HFFc6 (cell line): Measurements from ENCODE around the gene DDO. TPM values are rescaled to one million over a fixed set of nuclear protein-coding genes. Genes with fewer than 3 reads are reported as not detected.

Source experiments
- DNase-seq: peaks from one replicate; pipeline ENCODE4 v3.0.0-alpha.2; 2018
- H3K27ac Mint-ChIP-seq: 2 replicates; pipeline ENCODE4 v1.8.0; 2020; ENCODE audit warnings: mild to moderate bottlenecking, mixed read lengths
- H3K27me3 Mint-ChIP-seq: 2 replicates; pipeline ENCODE4 v1.8.0; 2021; ENCODE audit warnings: mild to moderate bottlenecking, moderate library complexity, mixed read lengths; ENCODE audit not compliant: insufficient read depth
- H3K36me3 Mint-ChIP-seq: 2 replicates; pipeline ENCODE4 v1.8.0; 2021; ENCODE audit warnings: low read depth, mixed read lengths
- H3K4me1 Mint-ChIP-seq: 2 replicates; pipeline ENCODE4 v1.8.0; 2020; ENCODE audit warnings: low read depth, mixed read lengths
- H3K4me3 Mint-ChIP-seq: 2 replicates; pipeline ENCODE4 v1.8.0; 2020; ENCODE audit warnings: mild to moderate bottlenecking, moderate library complexity, mixed read lengths
- H3K9me3 Mint-ChIP-seq: 2 replicates; pipeline ENCODE4 v1.8.0; 2020; ENCODE audit warnings: mild to moderate bottlenecking, mixed read lengths
- CTCF ChIP-seq: fragments of 200-600 bp; sonication (generic); IDR thresholded peaks from 2 replicates; pipeline ENCODE4 v1.5.0; 2021; ENCODE audit warnings: antibody characterized with exemption, mild to moderate bottlenecking
- total RNA-seq, 6 experiments: library from RNA; stranded (reverse); fragmentation: NEBNext Ultra II Directional; extraction: Animal tissue kit (Norgen Biotek cat#: 25700); gene quantifications; 2 replicates in 1 of 6; 3 replicates in 5 of 6; pipeline ENCODE4 v1.2.3, GENCODE V29; 2021

Gene DDO
- total RNA-seq, 6 experiments from 2014 or later, result 0.50 to 1.2 (median 0.98) TPM

- peaks cover 6% of the 10 kb centered on the region; the same call in 1 of the 2 replicates for H3K9me3 Mint-ChIP-seq
- TF ChIP-seq CTCF, result no peak
Measured at GRCh38 chr6:110421749-110422443, 6.5 kb upstream of the DDO start.

GRCh38 chr6:110419028-110419739 is 3.8 kb upstream of the DDO start:
- TF ChIP-seq CTCF, result no peak
- Mint-ChIP-seq H3K27ac (no peak overlapping the region), H3K4me3 (no peak overlapping the region), H3K36me3 (0 out of 2 replicates have a peak, but pooled peaks cover 3% of the 10 kb centered on the region), H3K9me3 (peaks cover 6% of the 10 kb centered on the region; the same call in 1 of the 2 replicates), H3K27me3 (peaks cover 22% of the 10 kb centered on the region), H3K4me1 (peaks cover 16% of the 10 kb centered on the region)
- no peak for DNase-seq

More at GRCh38 chr6:110421749-110422443, 6.5 kb upstream of the DDO start:
- no peak overlapping the region for H3K4me3 Mint-ChIP-seq
- H3K4me1 Mint-ChIP-seq, result no peaks in the 10 kb centered on the region
- H3K27ac Mint-ChIP-seq, result no peak overlapping the region
- H3K36me3 Mint-ChIP-seq, result 0 out of 2 replicates have a peak, but pooled peaks cover 3% of the 10 kb centered on the region
- peaks cover 36% of the 10 kb centered on the region for H3K27me3 Mint-ChIP-seq
- no peak for DNase-seq

- DNase-seq, result no peak
- peaks cover 20% of the 10 kb centered on the region for H3K27me3 Mint-ChIP-seq
- H3K4me3 Mint-ChIP-seq, result no peak overlapping the region
- TF ChIP-seq CTCF, result no peak
- H3K36me3 Mint-ChIP-seq, result 0 out of 2 replicates have a peak, but pooled peaks cover 3% of the 10 kb centered on the region
- peaks cover 6% of the 10 kb centered on the region; the same call in 1 of the 2 replicates for H3K9me3 Mint-ChIP-seq
- peaks cover 16% of the 10 kb centered on the region for H3K4me1 Mint-ChIP-seq
- no peak overlapping the region for H3K27ac Mint-ChIP-seq
Measured at GRCh38 chr6:110418594-110418993, 3.2 kb upstream of the DDO start.

GRCh38 chr6:110414669-110415068 is 706 bp downstream of the DDO start:
- DNase-seq, result no peak
- no peak for TF ChIP-seq CTCF
- H3K9me3 Mint-ChIP-seq, result no peaks in the 10 kb centered on the region
- H3K4me3 Mint-ChIP-seq, result peak overlapping the region; percentile 89
- H3K36me3 Mint-ChIP-seq, result no peaks in the 10 kb centered on the region
- peaks cover 8% of the 10 kb centered on the region for H3K27me3 Mint-ChIP-seq
- H3K4me1 Mint-ChIP-seq, result peaks cover 16% of the 10 kb centered on the region
- H3K27ac Mint-ChIP-seq, result peak overlapping the region; percentile 47; the same call in 1 of the 2 replicates

GRCh38 chr6:110412360-110412759 is 3.0 kb downstream of the DDO start:
- peaks cover 16% of the 10 kb centered on the region for H3K4me1 Mint-ChIP-seq
- H3K27me3 Mint-ChIP-seq, result no peaks in the 10 kb centered on the region; the same call in 1 of the 2 replicates
- H3K27ac Mint-ChIP-seq, result no peak overlapping the region
- TF ChIP-seq CTCF, result no peak
- H3K9me3 Mint-ChIP-seq, result no peaks in the 10 kb centered on the region
- no peaks in the 10 kb centered on the region for H3K36me3 Mint-ChIP-seq
- DNase-seq, result no peak
- no peak overlapping the region for H3K4me3 Mint-ChIP-seq
